Large intestine (tissue), 12 donors: ENCODE data around the gene TMEM232. TPM values are rescaled to one million over a fixed set of nuclear protein-coding genes. Genes with fewer than 3 reads are reported as not detected.

ENCODE experiments used
- DNase-seq, 2 donors: peaks; one replicate each; pipeline versions ENCODE4 v3.0.0 to v3.0.0-alpha.2; 2013
- H3K27ac ChIP-seq: one replicate; pipeline ENCODE4 v1.5.1; 2013; ENCODE audit warnings: low read length
- H3K27me3 ChIP-seq: 2 replicates; pipeline ENCODE4 v1.6.1; 2013; ENCODE audit warnings: low read length; ENCODE audit not compliant: control insufficient read depth, insufficient read depth
- H3K36me3 ChIP-seq: 2 replicates; pipeline ENCODE4 v1.6.1; 2013; ENCODE audit warnings: low read length; ENCODE audit not compliant: control insufficient read depth, insufficient read depth
- H3K4me1 ChIP-seq: one replicate; pipeline ENCODE4 v1.6.1; 2013; ENCODE audit warnings: low read length; ENCODE audit not compliant: control insufficient read depth, insufficient read depth
- H3K4me3 ChIP-seq: one replicate; pipeline ENCODE4 v1.5.1; 2013; ENCODE audit warnings: low read length
- H3K9me3 ChIP-seq: one replicate; pipeline ENCODE4 v1.6.1; 2013; ENCODE audit warnings: mild to moderate bottlenecking, low read depth, low read length, moderate library complexity; ENCODE audit not compliant: control insufficient read depth
- WGBS: methylation state at CpG from one replicate; pipeline ENCODE4 v1.1.5; 2013; ENCODE audit warnings: low lambda C conversion rate; ENCODE audit not compliant: insufficient coverage; 5-methylcytosine and 5-hydroxymethylcytosine counted together
- long read RNA-seq, 11 donors: transcript quantifications; one replicate each; lab custom pipeline, GENCODE V29; 2026
- polyA plus RNA-seq: library from polyadenylated mRNA; unstranded; fragments of 120-200 nt; gene quantifications from one replicate; pipeline ENCODE4 v1.2.1, GENCODE V29; 2013

Gene TMEM232
- polyA plus RNA-seq = 2.2 TPM
- long read RNA-seq, donor 1, partial matches to known transcripts = 0 of 1 reads
- long read RNA-seq, donor 1, other reads (novel, unspliced or antisense) = 0 of 1 reads
- long read RNA-seq, donor 2, partial matches to known transcripts = 68 of 68 reads
- long read RNA-seq, donor 2, other reads (novel, unspliced or antisense) = 0 of 68 reads
- long read RNA-seq, donor 3, partial matches to known transcripts = 9 of 28 reads
- long read RNA-seq, donor 3, other reads (novel, unspliced or antisense) = 18 of 28 reads
- long read RNA-seq, donor 4 = 0 reads
- long read RNA-seq, donor 5 = 0 reads
- long read RNA-seq, donor 6, partial matches to known transcripts = 36 of 56 reads
- long read RNA-seq, donor 6, other reads (novel, unspliced or antisense) = 20 of 56 reads
- long read RNA-seq, donor 7 = 0 reads
- long read RNA-seq, donor 8 = 0 reads
- long read RNA-seq, donor 9 = 0 reads
- long read RNA-seq, donor 10 = 0 reads
- long read RNA-seq, donor 11 = 0 reads

DNA sequence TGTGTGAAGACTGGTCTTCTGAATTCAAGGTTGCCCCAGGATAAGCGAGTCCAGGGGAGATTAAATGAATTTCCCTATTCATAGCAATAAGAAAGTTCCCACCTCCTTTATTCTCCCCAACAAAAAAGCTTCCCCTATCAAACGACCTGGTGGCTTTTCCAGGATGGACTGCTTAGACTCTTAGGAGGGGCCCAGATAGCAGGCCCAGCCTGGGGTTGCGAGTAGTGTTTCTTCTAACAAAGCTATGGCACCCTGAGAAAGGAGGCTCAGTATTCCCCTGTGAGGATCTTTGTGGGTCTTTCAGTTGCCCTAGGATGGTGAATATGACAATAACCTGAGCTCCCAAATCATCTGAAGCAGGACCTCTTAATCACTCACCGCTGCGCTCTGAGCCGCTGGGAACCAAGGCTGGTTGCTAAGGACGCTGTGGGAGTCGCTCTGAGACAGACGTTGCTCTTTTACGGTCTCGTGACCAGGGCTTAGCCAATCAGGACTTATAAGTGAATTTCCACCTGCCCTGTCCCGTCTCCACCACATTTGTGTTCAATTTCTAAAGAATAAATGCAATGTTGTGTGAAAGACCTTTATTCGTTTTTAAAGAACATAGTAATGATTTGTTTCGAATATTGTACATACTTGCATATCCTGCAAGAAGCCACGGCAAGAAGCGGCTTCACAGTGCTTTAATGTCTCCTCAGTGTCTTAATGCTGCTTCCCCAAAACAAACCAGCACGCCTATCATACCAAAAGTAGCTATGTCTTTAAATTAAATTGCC is at the start of gene TMEM232:
TSS of gene TMEM232 (minus strand) at position 423 of the 776 bp plus-strand sequence. CDS start 59,319 bp downstream, outside the sequence.
- Histone ChIP-seq H3K9me3 (no peaks in the 10 kb centered on the region), H3K27me3 (no peaks in the 10 kb centered on the region), H3K36me3 (no peaks in the 10 kb centered on the region), H3K4me3 (peak within 1 kb of the TSS; percentile 58), H3K4me1 (no peaks in the 10 kb centered on the region), H3K27ac (peak within 1 kb of the TSS; percentile 35)
- DNase-seq = peak; percentile 66 to 83
- 0% methylated on average over 2 of the region's 17 CpGs for WGBS

DNA sequence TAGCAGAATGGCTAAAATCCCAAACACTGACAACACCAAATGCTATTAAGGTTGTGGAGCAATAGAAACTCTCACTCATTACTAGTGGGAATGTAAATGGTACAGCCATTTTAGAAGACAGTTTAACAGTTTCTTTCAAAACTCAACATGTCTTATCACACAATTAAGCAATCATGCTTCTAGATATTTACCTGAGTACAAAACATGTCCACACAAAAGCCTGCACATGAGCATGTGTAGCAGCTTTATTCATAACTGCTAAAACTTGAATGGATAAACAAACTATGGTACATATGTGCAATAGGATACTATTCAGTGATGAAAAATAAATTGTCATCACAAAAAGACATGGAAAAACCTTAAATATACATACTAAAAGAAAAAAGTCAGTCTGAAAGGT is 43.8 kb upstream of the TMEM232 start:
- H3K9me3 ChIP-seq = no peaks in the 10 kb centered on the region
- no peaks in the 10 kb centered on the region for H3K36me3 ChIP-seq
- H3K4me3 ChIP-seq = no peak overlapping the region
- H3K4me1 ChIP-seq = no peaks in the 10 kb centered on the region
- DNase-seq = no peak
- no peak overlapping the region for H3K27ac ChIP-seq
- H3K27me3 ChIP-seq = no peaks in the 10 kb centered on the region

DNA sequence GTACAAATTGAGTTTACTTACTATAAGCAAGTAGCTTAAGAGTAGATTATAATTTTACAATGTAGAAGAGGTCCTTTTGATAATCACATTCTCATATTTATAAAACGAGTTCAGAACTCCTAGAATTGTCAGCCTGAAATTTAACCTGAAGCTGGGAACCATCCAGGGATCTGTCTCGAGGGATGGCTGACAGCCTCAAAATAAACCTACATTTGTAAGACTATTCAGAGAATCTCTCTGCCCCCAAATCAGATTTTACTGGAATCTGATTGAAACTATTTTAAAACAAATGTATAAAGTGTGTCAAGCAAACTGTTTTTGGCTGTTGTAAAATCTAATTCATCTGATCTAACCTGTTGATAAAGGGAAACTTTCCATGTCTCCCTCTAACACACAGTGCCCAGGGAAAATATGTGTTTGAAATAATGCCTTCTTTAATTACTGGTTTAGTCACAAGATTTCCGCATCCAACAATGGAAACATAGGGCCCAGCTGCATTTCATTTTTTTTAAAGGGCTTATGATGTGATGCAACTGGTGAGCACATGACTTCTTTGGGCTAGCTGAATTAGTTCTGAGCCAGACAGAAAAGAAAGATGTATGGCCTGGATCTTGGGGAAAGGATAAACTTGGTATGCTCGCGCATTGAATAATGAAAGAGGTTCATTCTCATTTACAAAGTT is 42.7 kb upstream of the TMEM232 start:
- Histone ChIP-seq H3K36me3 (no peaks in the 10 kb centered on the region), H3K4me3 (no peak overlapping the region), H3K4me1 (no peaks in the 10 kb centered on the region), H3K27ac (no peak overlapping the region), H3K9me3 (no peaks in the 10 kb centered on the region), H3K27me3 (no peaks in the 10 kb centered on the region)
- no peak for DNase-seq
- 40% methylated on average over 1 of the region's 5 CpGs for WGBS

DNA sequence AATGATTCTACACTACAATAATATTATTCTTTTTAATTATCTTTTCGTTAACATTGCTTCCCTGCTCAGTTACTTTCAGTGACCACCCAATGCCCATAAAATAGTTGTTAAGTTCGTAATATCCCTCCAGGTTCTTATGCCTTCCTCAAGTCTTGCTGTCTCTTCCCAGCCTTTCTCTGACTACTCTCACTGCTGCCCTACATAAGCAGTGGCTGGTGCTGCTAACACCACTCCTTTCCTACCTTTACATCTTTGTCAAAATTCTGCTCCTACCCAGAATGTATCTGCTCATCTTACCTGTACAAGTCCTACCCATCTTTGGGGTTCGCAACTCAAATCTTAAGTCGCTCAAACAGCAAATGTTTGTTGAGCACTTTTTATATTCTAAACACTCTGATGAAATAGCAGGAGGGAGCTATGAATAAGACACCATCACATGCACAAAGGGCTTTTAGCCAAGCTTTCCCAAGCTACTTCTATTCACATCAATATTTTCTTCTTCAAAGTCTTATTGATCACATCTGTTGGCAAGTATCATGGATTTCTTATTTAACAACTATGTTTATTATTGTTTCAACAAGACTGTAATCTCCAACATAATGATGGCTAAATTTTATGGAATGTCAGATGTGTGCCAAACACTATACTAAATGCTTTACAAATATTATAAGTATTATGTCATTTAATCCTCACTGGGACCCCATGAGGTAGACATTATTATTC is 41.8 kb upstream of the TMEM232 start:
- no peaks in the 10 kb centered on the region for H3K36me3 ChIP-seq
- DNase-seq = no peak
- H3K9me3 ChIP-seq = no peaks in the 10 kb centered on the region
- H3K4me3 ChIP-seq = no peak overlapping the region
- no peaks in the 10 kb centered on the region for H3K4me1 ChIP-seq
- no peaks in the 10 kb centered on the region for H3K27me3 ChIP-seq
- no peak overlapping the region for H3K27ac ChIP-seq
- WGBS = 86% methylated on average over 1 of the region's 4 CpGs

DNA sequence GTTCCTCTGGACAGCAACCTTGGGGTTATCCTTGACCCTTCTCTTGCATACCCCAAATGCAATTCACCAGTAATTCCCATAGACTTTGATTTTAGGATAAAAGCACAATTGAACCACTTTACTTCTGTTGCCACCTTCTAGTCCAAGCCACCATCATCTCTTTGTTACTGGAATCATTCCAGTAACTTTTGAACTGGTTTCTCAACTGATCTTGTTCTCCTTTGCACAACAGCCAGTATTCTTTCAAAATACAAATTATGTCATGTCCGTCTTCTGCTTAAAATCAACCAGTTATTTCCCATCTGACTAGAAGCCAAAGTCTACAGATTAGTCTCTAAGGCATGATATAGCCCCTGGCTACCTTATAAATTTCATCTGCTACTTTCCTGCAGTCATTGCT is 33.7 kb upstream of the TMEM232 start:
- H3K9me3 ChIP-seq = no peaks in the 10 kb centered on the region
- H3K27ac ChIP-seq = no peak overlapping the region
- H3K4me3 ChIP-seq = no peak overlapping the region
- no peaks in the 10 kb centered on the region for H3K4me1 ChIP-seq
- 100% methylated on average over 1 of the region's 1 CpG for WGBS
- peaks cover 20% of the 10 kb centered on the region for H3K36me3 ChIP-seq
- no peaks in the 10 kb centered on the region for H3K27me3 ChIP-seq
- DNase-seq = no peak

DNA sequence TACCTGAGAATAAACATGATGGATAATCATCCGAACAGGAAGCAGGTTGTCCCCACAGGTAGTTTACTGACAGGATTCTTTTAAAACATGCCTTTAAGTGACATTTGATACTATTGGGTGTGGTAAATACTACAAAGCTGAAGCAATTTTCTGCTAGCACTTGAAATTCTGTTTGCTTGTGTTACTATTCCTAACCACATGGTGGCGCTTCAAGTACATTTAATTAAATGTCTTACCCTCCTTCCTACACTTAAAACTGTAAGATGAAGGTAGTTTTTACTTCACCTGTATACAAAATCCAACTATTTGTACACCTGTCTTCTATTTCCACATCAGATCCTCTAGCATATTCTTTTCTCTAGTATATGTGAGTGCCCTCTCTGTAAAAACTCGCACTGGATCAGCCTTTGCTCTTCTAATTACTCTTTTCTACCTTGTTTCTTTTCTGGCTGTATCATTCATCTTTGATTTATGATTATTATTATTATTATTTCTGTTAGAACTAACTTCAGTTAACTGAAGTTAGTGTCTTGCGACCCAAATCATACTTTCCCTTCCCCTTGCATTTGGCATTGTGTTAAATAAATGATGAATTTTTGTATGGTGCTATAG is 30.8 kb upstream of the TMEM232 start:
- Histone ChIP-seq H3K36me3 (peaks cover 20% of the 10 kb centered on the region), H3K27me3 (no peaks in the 10 kb centered on the region), H3K4me1 (no peaks in the 10 kb centered on the region), H3K4me3 (no peak overlapping the region), H3K9me3 (no peaks in the 10 kb centered on the region), H3K27ac (no peak overlapping the region)
- 57% methylated on average over 3 of the region's 4 CpGs for WGBS
- DNase-seq = peak in 1 of 2 donors; percentile 34

DNA sequence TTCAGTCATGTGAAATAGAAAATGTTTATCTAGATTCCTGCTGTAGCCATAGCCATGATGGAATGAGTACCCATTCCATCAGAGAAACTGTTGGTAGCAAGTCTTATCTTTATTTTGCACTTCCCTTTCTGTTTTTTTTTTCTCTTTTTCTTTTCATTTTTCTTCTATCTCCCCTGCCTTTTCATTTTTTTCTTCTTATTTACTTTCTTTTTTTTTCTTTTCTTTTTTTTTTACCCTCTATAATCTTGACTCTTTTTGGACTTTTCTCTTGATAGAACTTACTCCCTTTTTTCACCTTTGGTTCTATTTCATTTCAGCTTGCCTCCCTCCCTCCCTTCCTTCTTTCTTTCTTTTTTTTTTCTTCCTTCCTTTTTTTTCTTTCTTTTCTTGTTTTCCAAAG is 27.7 kb upstream of the TMEM232 start:
- peaks cover 14% of the 10 kb centered on the region for H3K36me3 ChIP-seq
- H3K9me3 ChIP-seq = no peaks in the 10 kb centered on the region
- no peak overlapping the region for H3K4me3 ChIP-seq
- H3K27me3 ChIP-seq = no peaks in the 10 kb centered on the region
- H3K4me1 ChIP-seq = no peaks in the 10 kb centered on the region
- H3K27ac ChIP-seq = no peak overlapping the region
- DNase-seq = no peak

DNA sequence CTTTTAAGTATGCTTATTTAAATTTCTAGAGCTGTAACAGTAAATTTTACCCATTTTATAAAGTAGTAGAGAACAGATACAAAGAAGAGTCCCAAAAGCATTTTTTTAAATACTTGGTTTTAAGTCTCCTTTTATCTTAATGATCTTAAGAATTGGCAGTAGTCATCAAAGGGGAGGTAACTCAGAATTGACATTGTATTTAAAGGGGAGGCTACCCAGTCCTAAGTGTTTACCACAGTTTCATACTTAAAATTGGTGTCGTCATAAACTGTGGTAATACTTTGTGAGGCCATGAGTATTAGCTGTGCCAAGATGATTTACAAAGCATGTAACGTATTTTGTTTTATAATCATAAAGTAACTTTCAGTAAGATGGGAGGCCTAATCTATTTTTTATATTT is 27.1 kb upstream of the TMEM232 start:
- Histone ChIP-seq H3K27me3 (no peaks in the 10 kb centered on the region), H3K4me3 (no peak overlapping the region), H3K36me3 (peaks cover 16% of the 10 kb centered on the region), H3K9me3 (no peaks in the 10 kb centered on the region), H3K4me1 (no peaks in the 10 kb centered on the region), H3K27ac (no peak overlapping the region)
- DNase-seq = no peak
- 100% methylated on average over 1 of the region's 2 CpGs for WGBS

DNA sequence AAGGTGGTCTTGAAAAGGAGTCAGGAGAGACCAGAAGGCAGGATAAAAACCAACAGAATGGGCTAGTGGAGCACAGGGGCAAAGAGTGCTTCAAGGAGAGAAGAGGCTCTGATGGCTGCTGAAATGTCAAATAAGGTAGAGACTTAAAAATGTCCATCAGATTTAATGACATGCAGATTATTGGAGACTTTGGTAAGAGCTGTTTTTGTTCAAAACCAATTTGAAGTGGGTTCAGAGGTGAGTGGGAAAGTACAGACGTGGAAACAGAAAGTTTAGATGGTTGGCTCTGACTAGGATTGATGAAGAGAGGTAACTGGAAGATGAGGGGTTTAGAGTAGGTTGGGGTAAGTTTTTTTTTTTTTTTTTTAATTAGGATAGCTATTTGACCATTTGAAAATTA is 26.5 kb upstream of the TMEM232 start:
- Histone ChIP-seq H3K27ac (no peak overlapping the region), H3K27me3 (no peaks in the 10 kb centered on the region), H3K4me1 (no peaks in the 10 kb centered on the region), H3K36me3 (peaks cover 22% of the 10 kb centered on the region), H3K9me3 (no peaks in the 10 kb centered on the region), H3K4me3 (no peak overlapping the region)
- DNase-seq = no peak
- WGBS = 80% methylated on average over 1 of the region's 1 CpG
